Stimulated activated CD4-positive, alpha-beta T cell treated with anti-CD3 and anti-CD28 coated beads, Interleukin-4, amount 100 ng/mL, for 4 hours (primary cell): Measurements from ENCODE around the gene ZNRF1.

Experiments used
- DNase-seq, 2 experiments: peaks; one replicate each; pipeline ENCODE4 v3.0.0-alpha.2; 2020

ZNRF1 gene

GRCh38 chr16:75100603-75100990, 101.8 kb downstream of the ZNRF1 start:
- DNase-seq = no peak

GRCh38 chr16:75101635-75102034, 102.8 kb downstream of the ZNRF1 start:
- DNase-seq = no peak

- no peak for DNase-seq
Measured at GRCh38 chr16:75102595-75102994, 103.8 kb downstream of the ZNRF1 start.

- DNase-seq = no peak
Measured at GRCh38 chr16:75103994-75104393, 105.2 kb downstream of the ZNRF1 start.

- no peak for DNase-seq
Measured at GRCh38 chr16:75104836-75105235, 106.0 kb downstream of the ZNRF1 start.

- no peak for DNase-seq
Measured at GRCh38 chr16:75105306-75106061, 106.7 kb downstream of the ZNRF1 start.

GRCh38 chr16:75106351-75107274, 107.8 kb downstream of the ZNRF1 start:
- no peak for DNase-seq

- no peak for DNase-seq
Measured at GRCh38 chr16:75107505-75107904, 108.7 kb downstream of the ZNRF1 start.

- DNase-seq = peak; percentile 71 to 80
Measured at GRCh38 chr16:75108792-75109731, 110.2 kb downstream of the ZNRF1 start.

GRCh38 chr16:75109732-75110243, 111.0 kb downstream of the ZNRF1 start:
- no peak for DNase-seq

GRCh38 chr16:75110637-75111513, 112.1 kb downstream of the ZNRF1 start:
- peak; percentile 68 to 76 for DNase-seq

- DNase-seq = no peak
Measured at GRCh38 chr16:75111514-75111940, 112.7 kb downstream of the ZNRF1 start.

GRCh38 chr16:75111961-75112733, 113.3 kb downstream of the ZNRF1 start:
- no peak for DNase-seq

GRCh38 chr16:75112734-75113491, 114.1 kb downstream of the ZNRF1 start:
- no peak for DNase-seq

- no peak for DNase-seq
Measured at GRCh38 chr16:75113541-75114121, 114.8 kb downstream of the ZNRF1 start.

- no peak for DNase-seq
Measured at GRCh38 chr16:75114179-75114945, 115.5 kb downstream of the ZNRF1 start.

GRCh38 chr16:75114946-75115825, 116.4 kb downstream of the ZNRF1 start:
- no peak for DNase-seq
